Effector memory CD4-positive, alpha-beta T cell (primary cell): ENCODE data around the gene QPRT.
"Not testable (repeated sequence)": the region's sequence is repeated elsewhere in the genome, so short reads cannot be mapped to it uniquely, and the experiment has no call there.

Experiments used
- DNase-seq, 3 donors: peaks; one replicate each; pipeline ENCODE4 v3.0.0-alpha.2; 2020
- H3K27ac ChIP-seq: 2 replicates; pipeline ENCODE4 v1.7.0; 2013; ENCODE audit warnings: mild to moderate bottlenecking, low read length, moderate library complexity; ENCODE audit not compliant: insufficient read depth, poor library complexity, severe bottlenecking
- H3K27me3 ChIP-seq: replicated peaks from 2 replicates; pipeline ENCODE4 v1.7.0; 2013; ENCODE audit warnings: mild to moderate bottlenecking, low read length; ENCODE audit not compliant: insufficient read depth, control insufficient read depth, poor library complexity, severe bottlenecking
- H3K36me3 ChIP-seq: 2 replicates; pipeline ENCODE4 v1.7.0; 2013; ENCODE audit warnings: mild to moderate bottlenecking, low read length, moderate library complexity; ENCODE audit not compliant: control insufficient read depth, insufficient read depth
- H3K4me1 ChIP-seq: 2 replicates; pipeline ENCODE4 v1.7.0; 2013; ENCODE audit warnings: low read length, mild to moderate bottlenecking; ENCODE audit not compliant: control insufficient read depth, insufficient read depth, poor library complexity, severe bottlenecking
- H3K4me3 ChIP-seq: 2 replicates; pipeline ENCODE4 v1.7.0; 2013; ENCODE audit warnings: low read length, low read depth, mild to moderate bottlenecking; ENCODE audit not compliant: insufficient read depth, poor library complexity, severe bottlenecking
- H3K9me3 ChIP-seq: 2 replicates; pipeline ENCODE4 v1.7.0; 2013; ENCODE audit warnings: mild to moderate bottlenecking, low read length, moderate library complexity; ENCODE audit not compliant: control insufficient read depth

Gene QPRT

DNA sequence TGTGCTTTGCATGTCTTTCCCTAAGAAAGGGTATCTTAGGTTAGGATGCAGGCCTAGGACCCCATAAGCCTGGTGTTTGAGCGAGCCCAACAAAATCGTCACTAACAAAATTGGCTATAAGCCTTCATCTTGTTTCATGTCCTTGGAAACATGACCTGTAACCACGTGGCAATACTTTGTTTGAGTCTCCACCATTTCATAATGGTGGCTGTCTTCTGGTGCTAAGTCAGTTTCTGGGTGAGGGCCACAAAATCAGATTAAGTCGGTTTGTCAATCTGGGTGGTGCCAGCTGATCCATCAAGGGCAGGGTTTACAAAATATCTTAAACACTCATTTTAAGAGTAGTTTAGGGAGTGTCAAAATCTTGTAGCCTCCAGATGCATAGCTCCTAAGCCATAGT, 33.8 kb downstream of the QPRT start:
- DNase-seq: no peak
- no peak overlapping the region for H3K27ac ChIP-seq
- H3K4me3 ChIP-seq: no peak overlapping the region
- no peaks in the 10 kb centered on the region for H3K9me3 ChIP-seq
- H3K4me1 ChIP-seq: peaks cover 10% of the 10 kb centered on the region
- no peaks in the 10 kb centered on the region for H3K27me3 ChIP-seq
- H3K36me3 ChIP-seq: no peaks in the 10 kb centered on the region

DNA sequence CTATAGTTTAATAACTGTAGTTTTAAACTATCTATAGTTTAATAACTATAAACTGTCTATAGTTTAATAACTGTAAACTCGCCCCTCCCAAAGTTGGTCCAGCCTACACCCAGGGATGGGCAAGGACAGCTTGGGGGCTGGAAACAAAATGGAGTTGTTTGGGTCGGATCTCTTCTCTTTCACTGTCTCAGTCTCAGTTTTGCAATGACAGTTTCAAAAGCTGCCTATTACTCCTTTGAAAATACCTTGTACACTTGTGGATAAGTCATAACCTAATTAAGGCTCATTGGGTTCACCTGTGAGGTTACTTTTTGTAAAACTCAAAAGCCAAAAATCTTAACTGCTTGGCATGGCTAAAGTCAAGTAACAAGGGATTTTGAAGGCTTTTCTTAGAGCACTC, 35.4 kb downstream of the QPRT start:
- no peak for DNase-seq
- H3K4me1 ChIP-seq: peaks cover 10% of the 10 kb centered on the region
- no peaks in the 10 kb centered on the region for H3K27me3 ChIP-seq
- no peak overlapping the region for H3K4me3 ChIP-seq
- H3K9me3 ChIP-seq: no peaks in the 10 kb centered on the region
- H3K27ac ChIP-seq: no peak overlapping the region
- H3K36me3 ChIP-seq: no peaks in the 10 kb centered on the region

DNA sequence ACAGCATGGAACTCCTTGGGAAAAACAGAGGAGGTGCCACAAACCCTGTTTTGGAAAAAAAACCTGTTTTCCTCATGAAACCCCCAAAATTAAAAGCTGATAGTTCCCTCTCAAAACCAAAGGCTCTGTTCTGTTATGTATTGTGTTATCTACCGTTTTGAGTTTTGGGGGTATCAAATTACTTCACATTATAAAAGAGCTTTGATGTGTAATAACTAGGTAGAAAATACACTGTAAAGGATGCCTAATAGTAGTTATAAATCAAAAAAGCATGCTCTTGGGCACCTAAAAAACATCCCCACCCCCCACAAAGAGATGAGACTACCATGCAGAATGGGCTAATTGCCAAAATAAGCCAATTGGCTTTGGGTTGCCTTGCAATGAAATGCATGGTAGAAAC, 36.0 kb downstream of the QPRT start:
- no peak overlapping the region for H3K27ac ChIP-seq
- no peaks in the 10 kb centered on the region for H3K27me3 ChIP-seq
- no peak overlapping the region for H3K4me3 ChIP-seq
- no peaks in the 10 kb centered on the region for H3K36me3 ChIP-seq
- no peaks in the 10 kb centered on the region for H3K9me3 ChIP-seq
- DNase-seq: no peak
- peaks cover 8% of the 10 kb centered on the region for H3K4me1 ChIP-seq

DNA sequence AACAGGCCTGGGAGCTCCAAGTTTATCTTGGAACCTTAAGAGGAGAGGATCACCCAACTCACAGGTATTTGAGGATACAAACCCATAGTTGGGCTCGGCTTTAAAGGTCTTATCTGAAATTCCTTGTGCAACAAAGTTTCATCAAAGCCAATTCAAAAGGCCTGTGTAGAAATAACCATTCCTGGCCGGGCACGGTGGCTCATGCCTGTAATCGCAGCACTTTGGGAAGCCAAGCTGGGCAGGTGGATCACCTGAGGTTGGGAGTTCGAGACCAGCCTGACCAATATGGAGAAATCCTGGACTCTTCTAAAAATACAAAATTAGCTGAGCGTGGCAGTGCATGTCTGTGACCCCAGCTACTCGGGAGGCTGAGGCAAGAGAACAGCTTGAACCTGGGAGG, 38.1 kb downstream of the QPRT start:
- H3K9me3 ChIP-seq: no peaks in the 10 kb centered on the region

DNA sequence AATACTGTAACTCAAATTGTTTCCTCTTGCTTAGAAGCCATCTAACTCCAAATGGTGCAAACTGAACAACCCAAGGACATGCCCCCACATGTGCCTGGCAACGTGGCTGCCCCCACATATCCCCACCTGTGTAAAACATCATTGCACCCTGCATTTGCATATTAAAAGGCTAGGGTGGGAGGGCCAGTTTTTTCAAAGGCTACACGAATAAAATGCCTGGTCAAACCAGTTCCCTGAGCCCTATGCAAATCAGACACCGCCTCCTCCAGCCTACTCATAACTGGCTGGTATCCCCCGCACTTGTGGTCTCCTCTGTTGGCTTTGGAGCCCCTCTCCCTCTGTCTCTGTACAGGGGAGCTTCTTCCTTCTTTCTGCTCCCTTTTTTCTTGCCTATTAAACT, 40.1 kb downstream of the QPRT start:
- Histone ChIP-seq H3K27ac (no peak overlapping the region), H3K36me3 (no peaks in the 10 kb centered on the region), H3K27me3 (no peaks in the 10 kb centered on the region), H3K4me1 (no peaks in the 10 kb centered on the region), H3K4me3 (no peak overlapping the region), H3K9me3 (no peaks in the 10 kb centered on the region)
- DNase-seq: no peak

More for the DNA sequence above, 38.1 kb downstream of the QPRT start:
- H3K27ac ChIP-seq: no peak overlapping the region
- H3K27me3 ChIP-seq: no peaks in the 10 kb centered on the region
- H3K36me3 ChIP-seq: no peaks in the 10 kb centered on the region
- no peaks in the 10 kb centered on the region for H3K4me1 ChIP-seq
- DNase-seq: no peak
- H3K4me3 ChIP-seq: no peak overlapping the region

DNA sequence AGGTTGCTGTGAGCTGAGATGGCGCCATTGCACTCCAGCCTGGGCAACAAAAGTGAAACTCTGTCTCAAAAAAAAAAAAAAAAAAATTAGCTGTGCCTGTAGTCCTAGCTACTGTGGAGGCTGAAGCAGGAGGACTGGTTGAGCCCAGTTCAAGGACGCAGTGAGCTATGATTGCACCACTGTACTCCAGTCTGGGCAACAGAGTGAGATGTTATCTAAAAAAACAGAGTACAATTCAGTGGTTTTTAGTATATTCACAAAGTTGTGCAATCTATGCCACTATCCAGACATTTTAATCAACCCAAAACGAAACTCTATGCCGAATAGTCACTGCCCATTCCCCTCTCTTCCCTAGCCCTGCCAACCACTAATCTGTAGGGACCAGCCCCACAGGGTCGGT, 41.7 kb downstream of the QPRT start:
- no peak overlapping the region for H3K4me3 ChIP-seq
- DNase-seq: no peak

DNA sequence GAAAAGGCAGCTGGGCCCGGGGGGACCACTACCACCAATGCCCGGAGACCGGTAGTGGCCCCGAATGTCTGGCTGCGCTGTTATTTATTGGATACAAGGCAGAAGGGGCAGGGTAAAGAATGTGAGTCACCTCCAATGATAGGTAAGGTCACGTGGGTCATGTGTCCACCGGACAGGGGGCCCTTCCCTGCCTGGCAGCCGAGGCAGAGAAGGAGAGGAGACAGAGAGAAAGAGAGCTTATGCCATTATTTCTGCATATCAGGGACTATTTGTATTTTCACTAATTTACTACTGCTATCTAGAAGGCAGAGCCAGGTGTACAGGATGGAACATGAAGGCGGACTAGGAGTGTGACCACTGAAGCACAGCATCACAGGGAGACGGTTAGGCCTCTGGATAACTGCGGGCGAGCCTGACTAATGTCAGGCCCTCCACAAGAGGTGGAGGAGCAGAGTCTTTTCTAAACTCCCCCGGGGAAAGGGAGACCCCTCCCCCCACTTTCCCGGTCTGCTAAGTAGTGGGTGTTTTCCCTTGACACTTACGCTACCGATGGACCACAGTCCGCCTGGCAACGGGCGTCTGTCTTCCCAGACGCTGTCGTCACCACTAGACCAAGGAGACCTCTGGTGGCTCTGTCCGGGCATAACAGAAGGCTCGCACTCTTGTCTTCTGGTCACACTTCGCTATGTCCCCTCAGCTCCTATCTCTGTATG, 42.3 kb downstream of the QPRT start:
- not testable (repeated sequence) for DNase-seq, H3K36me3 ChIP-seq, H3K27me3 ChIP-seq, H3K9me3 ChIP-seq, H3K4me1 ChIP-seq, H3K27ac ChIP-seq, H3K4me3 ChIP-seq

More for the DNA sequence above, 41.7 kb downstream of the QPRT start:
- Histone ChIP-seq H3K36me3 (no peaks in the 10 kb centered on the region), H3K4me1 (no peaks in the 10 kb centered on the region), H3K9me3 (no peaks in the 10 kb centered on the region), H3K27me3 (no peaks in the 10 kb centered on the region), H3K27ac (no peak overlapping the region)

DNA sequence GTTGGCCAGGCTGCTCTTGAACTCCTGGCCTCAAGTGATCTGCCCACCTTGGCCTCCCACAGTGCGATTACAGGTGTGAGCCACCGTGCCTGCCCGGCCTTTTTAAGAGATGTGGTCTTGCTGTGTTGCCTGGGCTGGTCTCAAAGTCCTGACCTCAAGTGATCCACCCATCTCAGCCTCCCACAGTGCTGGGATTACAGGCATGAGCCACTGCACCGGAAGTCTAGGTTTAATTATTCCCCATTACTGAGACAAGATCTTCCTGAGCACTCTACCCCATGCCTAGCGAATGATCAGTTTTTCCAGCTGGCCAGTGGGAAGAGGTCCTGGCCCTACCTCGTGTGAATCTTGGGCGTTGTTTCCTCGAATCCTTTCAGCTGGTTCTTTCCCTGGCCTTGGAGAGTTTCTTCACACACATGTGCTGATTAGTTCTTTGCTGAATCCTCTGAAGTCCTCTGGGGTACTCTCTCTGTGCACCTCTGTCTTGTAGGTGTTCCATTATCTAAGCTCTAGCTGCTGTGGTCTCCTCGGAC, 47.9 kb downstream of the QPRT start:
- H3K4me3 ChIP-seq: no peak overlapping the region
- no peaks in the 10 kb centered on the region for H3K4me1 ChIP-seq
- no peaks in the 10 kb centered on the region for H3K27me3 ChIP-seq
- H3K36me3 ChIP-seq: no peaks in the 10 kb centered on the region
- H3K9me3 ChIP-seq: no peaks in the 10 kb centered on the region
- no peak for DNase-seq
- H3K27ac ChIP-seq: no peak overlapping the region

DNA sequence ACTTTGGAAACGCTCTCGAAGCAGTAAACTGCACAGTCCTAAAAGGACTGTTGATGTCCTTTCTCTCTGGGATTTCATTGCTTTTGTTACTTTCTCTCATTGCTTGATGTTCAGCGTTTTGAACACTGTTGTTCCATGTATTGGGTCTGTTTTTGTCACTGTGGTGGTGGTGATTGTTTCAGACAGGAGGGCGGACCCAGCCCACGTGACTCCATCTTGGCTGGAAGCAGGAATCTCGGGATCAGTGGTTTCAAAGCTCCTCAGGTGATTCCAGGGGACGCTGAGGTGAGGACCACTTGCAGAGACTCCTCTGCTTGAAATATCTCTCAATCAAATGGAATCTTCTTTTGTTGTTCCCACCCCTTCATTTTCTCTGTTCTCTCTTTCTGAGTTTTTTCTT, 48.5 kb downstream of the QPRT start:
- no peak overlapping the region for H3K27ac ChIP-seq
- H3K36me3 ChIP-seq: no peaks in the 10 kb centered on the region
- H3K4me3 ChIP-seq: no peak overlapping the region
- no peaks in the 10 kb centered on the region for H3K27me3 ChIP-seq
- no peaks in the 10 kb centered on the region for H3K4me1 ChIP-seq
- no peak for DNase-seq
- no peaks in the 10 kb centered on the region for H3K9me3 ChIP-seq

DNA sequence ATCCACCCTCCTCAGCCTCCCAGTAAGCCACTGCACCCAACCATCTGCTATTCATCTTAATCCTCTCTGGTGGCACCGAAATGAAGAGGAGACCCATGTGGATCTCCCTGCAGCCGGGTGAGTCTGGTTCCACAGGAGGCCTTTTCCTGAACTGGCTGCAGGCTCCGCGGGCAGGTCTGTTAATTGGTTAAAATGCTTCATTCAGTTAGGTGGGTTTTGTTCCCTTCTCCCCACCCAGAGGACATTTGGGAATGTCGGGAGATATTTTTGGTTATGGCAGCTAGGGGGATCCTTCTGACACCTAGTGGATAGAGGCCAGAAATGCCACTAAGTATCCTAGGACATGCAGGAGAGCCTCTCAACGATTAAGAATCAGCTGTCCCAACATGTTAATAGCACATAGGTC, 50.1 kb downstream of the QPRT start:
- H3K27ac ChIP-seq: no peak overlapping the region
- no peaks in the 10 kb centered on the region for H3K36me3 ChIP-seq
- no peaks in the 10 kb centered on the region for H3K27me3 ChIP-seq
- H3K4me1 ChIP-seq: no peaks in the 10 kb centered on the region
- no peak overlapping the region for H3K4me3 ChIP-seq
- DNase-seq: no peak
- H3K9me3 ChIP-seq: no peaks in the 10 kb centered on the region
